Measurements from ENCODE around the gene PARD6B. TPM values are rescaled to one million over a fixed set of nuclear protein-coding genes. Genes with fewer than 3 reads are reported as not detected.

PARD6B gene
- total RNA-seq, 1 donor from 2014 or later: 13.1 TPM

- Histone ChIP-seq H3K36me3 (ENCODE audit: insufficient read depth, low read length) (no peaks in the 10 kb centered on the region), H3K4me3 (ENCODE audit: insufficient read depth, low read depth, low read length) (no peak overlapping the region), H2AFZ (ENCODE audit: low read depth, low read length) (no peak overlapping the region), H3K27ac (ENCODE audit: low read depth, low read length) (no peak overlapping the region), H4K20me1 (ENCODE audit: insufficient read depth, low read length) (no peaks in the 10 kb centered on the region), H3K79me2 (ENCODE audit: insufficient read depth, low read length) (peaks cover 2% of the 10 kb centered on the region), H3K9ac (ENCODE audit: low read length) (no peak overlapping the region), H3K27me3 (ENCODE audit: insufficient read depth, low read length) (peaks cover 9% of the 10 kb centered on the region), H3K9me3 (ENCODE audit: insufficient read depth, low read depth, low read length) (no peaks in the 10 kb centered on the region), H3K4me1 (ENCODE audit: insufficient read depth, low read length) (peaks cover 18% of the 10 kb centered on the region), H3K4me2 (ENCODE audit: low read length) (no peak overlapping the region)
- Mint-ChIP-seq H3K9me3 (ENCODE audit: unreplicated experiment) (no peaks in the 10 kb centered on the region), H3K4me3 (ENCODE audit: unreplicated experiment) (no peak overlapping the region), H3K27ac (ENCODE audit: unreplicated experiment) (peak overlapping the region; percentile 53), H3K27me3 (ENCODE audit: low read depth, unreplicated experiment) (no peaks in the 10 kb centered on the region), H3K4me1 (ENCODE audit: low read depth, unreplicated experiment) (peaks cover 28% of the 10 kb centered on the region), H3K36me3 (ENCODE audit: low read depth, unreplicated experiment) (no peaks in the 10 kb centered on the region)
- FAIRE-seq: no peak
- no peak for DNase-seq (ENCODE audit: low read depth)
- TF ChIP-seq EZH2 (IDR thresholded peaks at IDR 0.05; ENCODE audit: insufficient read depth, low read length) (no peak), CTCF (IDR thresholded peaks at IDR 0.05; ENCODE audit: insufficient read depth, low read depth, low read length) (no peak)
Observed at GRCh38 chr20:50728486-50728980, 2.8 kb upstream of the PARD6B start.

GRCh38 chr20:50728981-50729874 is 2.2 kb upstream of the PARD6B start:
- Histone ChIP-seq H3K4me3 (ENCODE audit: insufficient read depth, low read depth, low read length) (no peak overlapping the region), H3K27me3 (ENCODE audit: insufficient read depth, low read length) (peaks cover 9% of the 10 kb centered on the region), H3K9ac (ENCODE audit: low read length) (no peak overlapping the region), H3K9me3 (ENCODE audit: insufficient read depth, low read depth, low read length) (no peaks in the 10 kb centered on the region), H3K27ac (ENCODE audit: low read depth, low read length) (no peak overlapping the region), H3K4me1 (ENCODE audit: insufficient read depth, low read length) (peaks cover 17% of the 10 kb centered on the region), H2AFZ (ENCODE audit: low read depth, low read length) (no peak overlapping the region), H4K20me1 (ENCODE audit: insufficient read depth, low read length) (no peaks in the 10 kb centered on the region), H3K36me3 (ENCODE audit: insufficient read depth, low read length) (no peaks in the 10 kb centered on the region), H3K79me2 (ENCODE audit: insufficient read depth, low read length) (peaks cover 4% of the 10 kb centered on the region), H3K4me2 (ENCODE audit: low read length) (no peak overlapping the region)
- FAIRE-seq: no peak
- Mint-ChIP-seq H3K36me3 (ENCODE audit: low read depth, unreplicated experiment) (no peaks in the 10 kb centered on the region), H3K4me1 (ENCODE audit: low read depth, unreplicated experiment) (peaks cover 28% of the 10 kb centered on the region), H3K9me3 (ENCODE audit: unreplicated experiment) (no peaks in the 10 kb centered on the region), H3K27me3 (ENCODE audit: low read depth, unreplicated experiment) (no peaks in the 10 kb centered on the region), H3K27ac (ENCODE audit: unreplicated experiment) (peak overlapping the region; percentile 41), H3K4me3 (ENCODE audit: unreplicated experiment) (peak overlapping the region; percentile 27)
- TF ChIP-seq CTCF (IDR thresholded peaks at IDR 0.05; ENCODE audit: insufficient read depth, low read depth, low read length): no peak
- TF ChIP-seq EZH2 (IDR thresholded peaks at IDR 0.05; ENCODE audit: insufficient read depth, low read length): no peak
- DNase-seq (ENCODE audit: low read depth): no peak

Data from astrocyte (in vitro differentiated cells and primary cell).